DND-41 (cell line): ENCODE measurements around the gene DIAPH3.

Experiments used
- EZH2 ChIP-seq: IDR thresholded peaks from 3 replicates; pipeline ENCODE4 v1.6.1; 2012; ENCODE audit warnings: borderline replicate concordance, low read depth, mild to moderate bottlenecking, moderate library complexity, low read length, inconsistent platforms; ENCODE audit not compliant: severe bottlenecking
- TF ChIP-seq, protein P1 (sequence below): IDR thresholded peaks from 2 replicates; pipeline ENCODE4 v1.5.1; 2012; ENCODE audit warnings: borderline replicate concordance, low read length, moderate library complexity, mild to moderate bottlenecking; ENCODE audit not compliant: poor library complexity, severe bottlenecking; ENCODE audit errors: extremely low read depth

- TF ChIP-seq, protein P1, sequence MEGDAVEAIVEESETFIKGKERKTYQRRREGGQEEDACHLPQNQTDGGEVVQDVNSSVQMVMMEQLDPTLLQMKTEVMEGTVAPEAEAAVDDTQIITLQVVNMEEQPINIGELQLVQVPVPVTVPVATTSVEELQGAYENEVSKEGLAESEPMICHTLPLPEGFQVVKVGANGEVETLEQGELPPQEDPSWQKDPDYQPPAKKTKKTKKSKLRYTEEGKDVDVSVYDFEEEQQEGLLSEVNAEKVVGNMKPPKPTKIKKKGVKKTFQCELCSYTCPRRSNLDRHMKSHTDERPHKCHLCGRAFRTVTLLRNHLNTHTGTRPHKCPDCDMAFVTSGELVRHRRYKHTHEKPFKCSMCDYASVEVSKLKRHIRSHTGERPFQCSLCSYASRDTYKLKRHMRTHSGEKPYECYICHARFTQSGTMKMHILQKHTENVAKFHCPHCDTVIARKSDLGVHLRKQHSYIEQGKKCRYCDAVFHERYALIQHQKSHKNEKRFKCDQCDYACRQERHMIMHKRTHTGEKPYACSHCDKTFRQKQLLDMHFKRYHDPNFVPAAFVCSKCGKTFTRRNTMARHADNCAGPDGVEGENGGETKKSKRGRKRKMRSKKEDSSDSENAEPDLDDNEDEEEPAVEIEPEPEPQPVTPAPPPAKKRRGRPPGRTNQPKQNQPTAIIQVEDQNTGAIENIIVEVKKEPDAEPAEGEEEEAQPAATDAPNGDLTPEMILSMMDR = no peak
- no peak for TF ChIP-seq EZH2
These were observed 417.3 kb downstream of the DIAPH3 start for GRCh38 chr13:59746291-59746962.
